ENCODE data around the gene ARL5A.
"Not testable (repeated sequence)": the region's sequence is repeated elsewhere in the genome, so short reads cannot be mapped to it uniquely, and the experiment has no call there.

ARL5A gene

GRCh38 chr2:151828143-151828889, at the start of gene ARL5A:
ARL5A (minus strand) TSS chr2:151828421; CDS start chr2:151828176, 245 bp downstream.
- peak; percentile 93 for DNase-seq

- not testable (repeated sequence) for DNase-seq
Measured at GRCh38 chr2:151875631-151876030, 47.4 kb upstream of the ARL5A start.

GRCh38 chr2:151872463-151872862, 44.2 kb upstream of the ARL5A start:
- no peak for DNase-seq

GRCh38 chr2:151869291-151869690, 41.1 kb upstream of the ARL5A start:
- no peak for DNase-seq

GRCh38 chr2:151862700-151863099, 34.5 kb upstream of the ARL5A start:
- peak; percentile 79 for DNase-seq

GRCh38 chr2:151861174-151861573, 33.0 kb upstream of the ARL5A start:
- no peak for DNase-seq

GRCh38 chr2:151860613-151861146, 32.5 kb upstream of the ARL5A start:
- no peak for DNase-seq

- no peak for DNase-seq
Measured at GRCh38 chr2:151860210-151860609, 32.0 kb upstream of the ARL5A start.

GRCh38 chr2:151857650-151858049, 29.4 kb upstream of the ARL5A start:
- peak; percentile 1 for DNase-seq

- DNase-seq, result no peak
Measured at GRCh38 chr2:151855111-151855510, 26.9 kb upstream of the ARL5A start.

- DNase-seq, result peak; percentile 51
Measured at GRCh38 chr2:151853070-151853758, 25.0 kb upstream of the ARL5A start.

- no peak for DNase-seq
Measured at GRCh38 chr2:151852260-151853069, 24.2 kb upstream of the ARL5A start.

- DNase-seq, result no peak
Measured at GRCh38 chr2:151851761-151852160, 23.5 kb upstream of the ARL5A start.

GRCh38 chr2:151849413-151850010, 21.3 kb upstream of the ARL5A start:
- peak; percentile 61 for DNase-seq

GRCh38 chr2:151845884-151846283, 17.7 kb upstream of the ARL5A start:
- no peak for DNase-seq

GRCh38 chr2:151845481-151845880, 17.3 kb upstream of the ARL5A start:
- no peak for DNase-seq

GRCh38 chr2:151844211-151844896, 16.1 kb upstream of the ARL5A start:
- DNase-seq, result no peak

GRCh38 chr2:151843691-151844061, 15.5 kb upstream of the ARL5A start:
- no peak for DNase-seq

- no peak for DNase-seq
Measured at GRCh38 chr2:151842830-151843690, 14.8 kb upstream of the ARL5A start.

- DNase-seq, result no peak
Measured at GRCh38 chr2:151841047-151841424, 12.8 kb upstream of the ARL5A start.

Measured in NCI-H345 (cell line).